C4-2B (cell line): Measurements from ENCODE around the gene OTOR.

ENCODE experiments used
- ZFX ChIP-seq: fragments of 450-650 bp; IDR thresholded peaks from 2 replicates; pipeline ENCODE4 v1.6.1; 2017
- TF ChIP-seq, protein P1 (sequence below): fragments of 450-650 bp; conservative IDR thresholded peaks from 2 replicates; pipeline ENCODE4 v1.5.1; 2017; ENCODE audit warnings: mild to moderate bottlenecking

DNA sequence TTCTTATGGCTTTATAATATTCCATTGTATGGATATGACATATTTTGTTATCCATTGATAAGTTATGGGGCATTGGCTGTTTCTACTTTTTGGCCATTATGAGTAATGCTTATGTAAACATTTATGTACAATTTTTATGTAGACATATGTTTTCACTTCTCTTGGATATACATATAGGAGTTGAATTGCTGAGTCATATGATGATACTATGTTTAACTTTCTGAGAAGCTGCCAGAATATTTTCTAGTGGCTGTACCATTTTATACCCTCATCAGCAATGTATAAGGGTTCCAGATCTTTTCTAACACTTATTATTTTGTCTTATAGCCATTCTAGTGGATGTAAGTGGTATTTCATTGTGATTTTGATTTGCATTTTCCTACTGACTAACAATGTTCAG lies 23.1 kb downstream of the OTOR start:
- TF ChIP-seq, protein P1, sequence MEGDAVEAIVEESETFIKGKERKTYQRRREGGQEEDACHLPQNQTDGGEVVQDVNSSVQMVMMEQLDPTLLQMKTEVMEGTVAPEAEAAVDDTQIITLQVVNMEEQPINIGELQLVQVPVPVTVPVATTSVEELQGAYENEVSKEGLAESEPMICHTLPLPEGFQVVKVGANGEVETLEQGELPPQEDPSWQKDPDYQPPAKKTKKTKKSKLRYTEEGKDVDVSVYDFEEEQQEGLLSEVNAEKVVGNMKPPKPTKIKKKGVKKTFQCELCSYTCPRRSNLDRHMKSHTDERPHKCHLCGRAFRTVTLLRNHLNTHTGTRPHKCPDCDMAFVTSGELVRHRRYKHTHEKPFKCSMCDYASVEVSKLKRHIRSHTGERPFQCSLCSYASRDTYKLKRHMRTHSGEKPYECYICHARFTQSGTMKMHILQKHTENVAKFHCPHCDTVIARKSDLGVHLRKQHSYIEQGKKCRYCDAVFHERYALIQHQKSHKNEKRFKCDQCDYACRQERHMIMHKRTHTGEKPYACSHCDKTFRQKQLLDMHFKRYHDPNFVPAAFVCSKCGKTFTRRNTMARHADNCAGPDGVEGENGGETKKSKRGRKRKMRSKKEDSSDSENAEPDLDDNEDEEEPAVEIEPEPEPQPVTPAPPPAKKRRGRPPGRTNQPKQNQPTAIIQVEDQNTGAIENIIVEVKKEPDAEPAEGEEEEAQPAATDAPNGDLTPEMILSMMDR = no peak
- no peak for TF ChIP-seq ZFX
